Spleen (tissue), 11 donors: ENCODE results near the gene PIK3R4. TPM values are rescaled to one million over a fixed set of nuclear protein-coding genes. Genes with fewer than 3 reads are reported as not detected.

Experiments used
- DNase-seq: peaks from one replicate; pipeline ENCODE4 v3.0.0-alpha.2; 2020
- H3K27ac ChIP-seq, 8 donors: fragments of 200-600 bp; sonication (generic) in 7 of 8; 1 replicate in 4 of 8; 2 replicates in 4 of 8; pipeline versions ENCODE4 v1.5.0 to v1.8.0; 2016 to 2021; ENCODE audit warnings: inconsistent platforms in 4 of 8, mild to moderate bottlenecking in 4 of 8, moderate library complexity in 1 of 8
- H3K27me3 ChIP-seq, 7 donors: fragments of 200-600 bp; sonication (generic) in 6 of 7; replicated peaks in 1 of 7; 1 replicate in 4 of 7; 2 replicates in 3 of 7; pipeline versions ENCODE4 v1.5.0 to v1.8.0; 2016 to 2021; ENCODE audit warnings: inconsistent platforms in 3 of 7, mild to moderate bottlenecking in 1 of 7
- H3K36me3 ChIP-seq, 6 donors: fragments of 200-600 bp; sonication (generic) in 5 of 6; 1 replicate in 4 of 6; 2 replicates in 2 of 6; pipeline versions ENCODE4 v1.5.0 to v1.8.0; 2016 to 2021; ENCODE audit warnings: inconsistent platforms in 2 of 6
- H3K4me1 ChIP-seq, 6 donors: fragments of 200-600 bp; sonication (generic) in 5 of 6; 1 replicate in 3 of 6; 2 replicates in 3 of 6; pipeline versions ENCODE4 v1.5.0 to v1.8.0; 2016 to 2021; ENCODE audit warnings: inconsistent platforms in 3 of 6
- H3K4me3 ChIP-seq, 8 donors: fragments of 200-600 bp; sonication (generic) in 7 of 8; 1 replicate in 4 of 8; 2 replicates in 4 of 8; pipeline versions ENCODE4 v1.5.0 to v1.8.0; 2016 to 2021; ENCODE audit warnings: inconsistent platforms in 4 of 8, mild to moderate bottlenecking in 4 of 8, moderate library complexity in 2 of 8
- H3K9me3 ChIP-seq, 8 donors: fragments of 200-600 bp; sonication (generic) in 7 of 8; 1 replicate in 4 of 8; 2 replicates in 4 of 8; pipeline versions ENCODE4 v1.5.0 to v1.8.0; 2016 to 2021; ENCODE audit warnings: inconsistent platforms in 4 of 8
- POLR2A ChIP-seq, 3 donors: fragments of 450-650 bp; IDR thresholded peaks; one replicate each; pipeline ENCODE4 v1.5.1; 2017; ENCODE audit warnings: antibody characterized with exemption in 3 of 3, mild to moderate bottlenecking in 1 of 3
- POLR2AphosphoS5 ChIP-seq, 3 donors: sonication (generic); formaldehyde crosslinking; IDR thresholded peaks; one replicate each; pipeline ENCODE4 v1.5.1; 2017; ENCODE audit warnings: antibody characterized with exemption in 3 of 3
- WGBS, 5 donors: extraction: QIAGEN DNeasy Blood & Tissue Kit in 3 of 5; methylation state at CpG; one replicate each; pipeline versions ENCODE4 v1.1.5 to v1.1.7; 2013 to 2018; 5-methylcytosine and 5-hydroxymethylcytosine counted together
- intact Hi-C: fragments of 100-400 bp; cut with DNase I; formaldehyde crosslinking; loops from one replicate; pipeline ENCODE4 v1.15.0; 2023; ENCODE audit warnings: low total_unique reads
- polyA plus RNA-seq, 3 donors: library from polyadenylated mRNA; stranded (reverse); fragments of 200-250 nt; gene quantifications; one replicate each; pipeline ENCODE4 v1.2.1, GENCODE V29; 2013
- total RNA-seq, 7 donors: library from RNA; depleted of rRNA in 3 of 7; stranded (reverse); fragments of >200 nt in 3 of 7; fragmentation: NEBNext Ultra II Directional in 4 of 7; extraction: Animal tissue kit (Norgen Biotek cat#: 25700) in 4 of 7; gene quantifications; one replicate each; pipeline versions ENCODE4 v1.1.0 to v1.2.1, GENCODE V29; 2016 to 2021
- TF ChIP-seq, protein P1 (sequence below), 11 experiments: fragments of 200-600 bp in 7 of 11; fragments of 450-650 bp in 4 of 11; sonication (generic) in 4 of 11; IDR thresholded peaks in 8 of 11; conservative IDR thresholded peaks in 3 of 11; 1 replicate in 7 of 11; 2 replicates in 4 of 11; pipeline versions ENCODE4 v1.4.0 to v1.8.0; 2016 to 2021; ENCODE audit warnings: antibody characterized with exemption in 11 of 11, inconsistent platforms in 4 of 11, mild to moderate bottlenecking in 1 of 11
- donor health status: healthy with polysubstance abuse.
- donor health status: DM: no; HTN: no; CAD: no; lungs with moderate emphysema.
- donor health status: DM: no; HTN: no; CAD: no.
- donor health status: Bipolar disorder and iron deficiency.
- donor health status: healthy.
- donor health status: DM: no; HTN: no; CAD: no.
- donor health status: DM: yes; HTN: yes; CAD: no.

PIK3R4 gene
- total and polyA plus RNA-seq, 10 donors, result 21.6 to 44.2 (median 30.1) TPM

DNA sequence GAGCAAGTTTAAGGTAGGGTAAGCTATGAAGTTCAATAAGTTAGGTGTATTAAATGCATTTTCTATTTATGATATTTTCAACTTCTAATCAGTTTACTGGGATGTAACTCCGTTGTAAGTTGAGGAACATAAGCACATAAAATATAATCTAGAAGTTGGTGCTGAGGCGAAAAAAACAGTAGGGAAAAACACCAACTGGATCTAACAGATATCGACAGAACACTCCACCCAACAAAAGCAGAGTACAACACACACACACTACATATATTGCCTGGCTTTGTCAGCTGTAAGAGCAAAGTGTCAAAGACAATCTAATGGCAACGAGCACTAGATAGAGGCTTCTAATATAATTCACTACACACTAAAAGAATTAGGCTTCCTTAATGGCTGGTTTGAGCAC is 8.4 kb downstream of the PIK3R4 start:
- H3K9me3 ChIP-seq, result no peaks in the 10 kb centered on the region
- intact Hi-C loops, result no loop called here
- TF ChIP-seq POLR2AphosphoS5 (IDR thresholded peaks at IDR 0.05) (no peak), POLR2A (IDR thresholded peaks at IDR 0.05) (no peak)
- TF ChIP-seq, protein P1, sequence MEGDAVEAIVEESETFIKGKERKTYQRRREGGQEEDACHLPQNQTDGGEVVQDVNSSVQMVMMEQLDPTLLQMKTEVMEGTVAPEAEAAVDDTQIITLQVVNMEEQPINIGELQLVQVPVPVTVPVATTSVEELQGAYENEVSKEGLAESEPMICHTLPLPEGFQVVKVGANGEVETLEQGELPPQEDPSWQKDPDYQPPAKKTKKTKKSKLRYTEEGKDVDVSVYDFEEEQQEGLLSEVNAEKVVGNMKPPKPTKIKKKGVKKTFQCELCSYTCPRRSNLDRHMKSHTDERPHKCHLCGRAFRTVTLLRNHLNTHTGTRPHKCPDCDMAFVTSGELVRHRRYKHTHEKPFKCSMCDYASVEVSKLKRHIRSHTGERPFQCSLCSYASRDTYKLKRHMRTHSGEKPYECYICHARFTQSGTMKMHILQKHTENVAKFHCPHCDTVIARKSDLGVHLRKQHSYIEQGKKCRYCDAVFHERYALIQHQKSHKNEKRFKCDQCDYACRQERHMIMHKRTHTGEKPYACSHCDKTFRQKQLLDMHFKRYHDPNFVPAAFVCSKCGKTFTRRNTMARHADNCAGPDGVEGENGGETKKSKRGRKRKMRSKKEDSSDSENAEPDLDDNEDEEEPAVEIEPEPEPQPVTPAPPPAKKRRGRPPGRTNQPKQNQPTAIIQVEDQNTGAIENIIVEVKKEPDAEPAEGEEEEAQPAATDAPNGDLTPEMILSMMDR (IDR thresholded peaks at IDR 0.05 in 8 of 11, conservative IDR thresholded peaks at IDR 0.05 in 3 of 11), result no peak
- 96 to 98% (median 97%) methylated on average over 4 of the region's 4 CpGs for WGBS, 5 donors
- H3K27ac ChIP-seq, result no peak overlapping the region
- H3K4me1 ChIP-seq, result peaks cover 12 to 55% (median 38%) of the 10 kb centered on the region in 6 donors
- DNase-seq, result no peak
- H3K36me3 ChIP-seq, result peaks cover 0 to 77% (median 14%) of the 10 kb centered on the region in 6 donors
- no peaks in the 10 kb centered on the region for H3K27me3 ChIP-seq
- no peak overlapping the region for H3K4me3 ChIP-seq

DNA sequence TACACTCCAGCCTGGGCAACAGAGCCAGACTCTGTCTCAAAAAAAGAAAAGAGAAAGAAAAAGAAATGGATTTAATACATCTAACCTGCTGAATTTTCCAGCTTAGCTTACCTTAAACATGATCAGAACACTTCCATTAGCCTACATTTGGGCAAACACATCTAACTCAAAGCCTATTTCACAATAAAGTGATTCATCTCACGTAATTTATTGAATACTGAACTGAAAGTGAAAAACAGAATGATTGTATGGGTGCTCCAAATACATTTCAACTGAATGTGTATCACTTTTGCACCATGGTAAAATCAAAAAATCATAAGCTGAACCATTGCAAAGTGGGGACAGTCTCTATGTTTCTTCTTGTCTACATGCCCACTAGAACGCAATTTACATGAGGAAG is 9.0 kb downstream of the PIK3R4 start:
- Histone ChIP-seq H3K27me3 (no peaks in the 10 kb centered on the region), H3K27ac (no peak overlapping the region), H3K4me3 (no peak overlapping the region), H3K9me3 (no peaks in the 10 kb centered on the region), H3K4me1 (peaks cover 6 to 48% (median 31%) of the 10 kb centered on the region in 6 donors), H3K36me3 (peaks cover 0 to 83% (median 19%) of the 10 kb centered on the region in 6 donors)
- intact Hi-C loops, result no loop called here
- DNase-seq, result no peak
- TF ChIP-seq POLR2A (IDR thresholded peaks at IDR 0.05) (no peak), POLR2AphosphoS5 (IDR thresholded peaks at IDR 0.05) (no peak)
- TF ChIP-seq, protein P1 (IDR thresholded peaks at IDR 0.05 in 8 of 11, conservative IDR thresholded peaks at IDR 0.05 in 3 of 11), result no peak
- 84 to 93% (median 87%) methylated on average over 2 of the region's 2 CpGs for WGBS, 5 donors

DNA sequence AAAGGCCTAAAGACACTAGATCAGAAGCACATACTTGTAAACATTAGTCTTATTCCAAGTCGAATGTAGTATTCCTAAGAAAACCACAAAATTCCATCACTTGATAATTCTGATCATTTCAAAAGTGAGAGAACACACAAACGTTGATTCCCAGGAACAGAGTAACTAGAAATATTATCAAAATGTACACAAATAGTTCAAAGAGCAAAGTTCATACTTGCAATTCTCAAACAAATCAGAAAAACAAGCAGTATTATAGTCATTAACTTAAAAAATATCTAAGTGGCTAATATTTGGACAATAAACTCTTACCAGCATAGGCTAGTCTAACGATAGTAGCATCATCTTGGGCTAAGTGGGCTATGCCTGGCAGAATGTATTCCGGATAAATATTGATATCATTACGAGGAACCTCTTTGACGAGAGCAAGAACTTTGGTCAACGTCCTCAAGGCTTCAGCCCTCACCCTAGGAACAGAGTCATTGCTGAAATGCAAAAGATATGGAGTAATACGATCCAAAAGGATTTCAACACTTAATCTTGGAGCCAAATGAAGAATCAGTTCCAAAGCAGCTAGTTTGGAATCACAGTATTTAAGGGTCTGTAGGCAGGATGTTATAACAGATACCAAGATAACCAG is 13.3 kb downstream of the PIK3R4 start:
- Histone ChIP-seq H3K9me3 (no peaks in the 10 kb centered on the region), H3K4me1 (peaks cover 0 to 10% (median 4%) of the 10 kb centered on the region in 6 donors), H3K27ac (no peak overlapping the region), H3K4me3 (no peak overlapping the region), H3K27me3 (no peaks in the 10 kb centered on the region), H3K36me3 (peaks cover 0 to 86% (median 19%) of the 10 kb centered on the region in 6 donors)
- no peak for DNase-seq
- TF ChIP-seq POLR2AphosphoS5 (IDR thresholded peaks at IDR 0.05) (no peak), POLR2A (IDR thresholded peaks at IDR 0.05) (no peak)
- TF ChIP-seq, protein P1 (IDR thresholded peaks at IDR 0.05 in 8 of 11, conservative IDR thresholded peaks at IDR 0.05 in 3 of 11), result no peak
- intact Hi-C loops, result no loop called here
- 91 to 96% (median 92%) methylated on average over 8 of the region's 8 CpGs for WGBS, 5 donors

DNA sequence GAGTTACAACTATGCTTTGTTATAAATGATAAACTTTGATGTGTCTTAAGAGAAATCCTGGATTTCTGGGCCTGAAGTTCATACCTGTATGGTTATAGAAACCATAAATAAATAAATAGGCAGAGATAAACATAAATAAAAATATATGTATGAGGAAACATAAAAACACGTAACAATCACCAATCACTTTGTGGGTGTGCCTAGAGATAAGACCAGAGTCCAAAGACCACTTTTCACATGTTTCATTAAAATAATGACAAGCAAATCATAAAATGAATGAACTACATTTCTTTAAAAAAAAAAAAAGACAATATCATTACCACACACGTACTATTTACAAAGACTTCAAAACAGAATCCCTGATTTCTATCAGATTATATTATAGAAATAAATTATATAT is 14.1 kb downstream of the PIK3R4 start:
- WGBS, 5 donors, result 90 to 97% (median 96%) methylated on average over 2 of the region's 2 CpGs
- DNase-seq, result no peak
- H3K9me3 ChIP-seq, result no peaks in the 10 kb centered on the region
- intact Hi-C loops, result no loop called here
- no peaks in the 10 kb centered on the region for H3K27me3 ChIP-seq
- peaks cover 0 to 3% (median 0%) of the 10 kb centered on the region in 6 donors for H3K4me1 ChIP-seq
- TF ChIP-seq, protein P1 (IDR thresholded peaks at IDR 0.05 in 8 of 11, conservative IDR thresholded peaks at IDR 0.05 in 3 of 11), result no peak
- TF ChIP-seq POLR2A (IDR thresholded peaks at IDR 0.05), result no peak
- no peak for TF ChIP-seq POLR2AphosphoS5 (IDR thresholded peaks at IDR 0.05)
- H3K27ac ChIP-seq, result no peak overlapping the region
- no peak overlapping the region for H3K4me3 ChIP-seq
- H3K36me3 ChIP-seq, result peaks cover 0 to 91% (median 22%) of the 10 kb centered on the region in 6 donors
